Measurements from ENCODE around the gene KCNA10.

KCNA10 gene

GRCh38 chr1:110519125-110519810 is at the start of gene KCNA10:
Gene KCNA10 (minus strand): TSS chr1:110519175. CDS start chr1:110518787, 388 bp downstream.
- DNase-seq (ENCODE audit: low read depth) = no peak

DNA sequence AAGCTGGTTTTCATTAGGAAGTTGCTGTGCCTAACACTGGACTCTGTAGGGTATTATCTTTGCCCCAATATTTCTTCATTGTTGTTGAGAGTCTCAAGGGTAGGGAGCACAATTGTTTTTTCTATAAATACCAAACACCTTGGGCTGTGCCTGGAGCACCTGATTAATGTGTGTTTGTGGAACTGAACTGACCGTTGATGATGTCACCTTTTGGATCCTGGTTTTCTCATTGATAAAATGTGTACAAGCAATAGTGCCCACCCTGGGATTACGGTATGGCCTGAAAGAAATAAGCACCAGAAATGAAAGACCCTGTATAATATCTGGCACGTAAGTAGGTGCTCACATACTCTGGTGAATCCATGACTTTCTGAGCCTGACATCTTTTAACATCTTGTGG is 47.9 kb upstream of the KCNA10 start:
- no peak for DNase-seq (ENCODE audit: low read depth)

GRCh38 chr1:110565565-110565964 is 46.6 kb upstream of the KCNA10 start:
- no peak for DNase-seq (ENCODE audit: low read depth)

GRCh38 chr1:110563089-110563488 is 44.1 kb upstream of the KCNA10 start:
- no peak for DNase-seq (ENCODE audit: low read depth)

GRCh38 chr1:110561596-110561995 is 42.6 kb upstream of the KCNA10 start:
- no peak for DNase-seq (ENCODE audit: low read depth)

DNA sequence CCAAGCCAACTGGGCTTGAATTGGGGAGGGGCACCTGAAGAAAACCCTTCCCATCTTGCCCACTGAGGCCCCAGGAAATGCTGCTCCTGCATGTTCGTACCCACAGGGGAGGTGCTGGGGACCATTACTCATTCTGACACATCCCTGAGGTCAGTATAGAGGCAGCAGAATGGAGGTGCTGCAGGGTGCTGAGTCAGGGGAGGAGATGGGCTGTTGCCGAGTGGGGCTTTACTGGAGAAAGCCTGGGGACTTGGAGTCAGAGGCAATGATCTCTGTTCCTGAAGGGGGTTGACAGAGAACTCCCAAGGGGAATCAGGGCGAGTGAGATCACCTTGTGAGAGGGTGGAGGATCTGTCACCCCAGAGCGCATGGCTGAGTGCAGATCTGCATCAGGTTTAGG is 40.2 kb upstream of the KCNA10 start:
- no peak for DNase-seq (ENCODE audit: low read depth)

DNA sequence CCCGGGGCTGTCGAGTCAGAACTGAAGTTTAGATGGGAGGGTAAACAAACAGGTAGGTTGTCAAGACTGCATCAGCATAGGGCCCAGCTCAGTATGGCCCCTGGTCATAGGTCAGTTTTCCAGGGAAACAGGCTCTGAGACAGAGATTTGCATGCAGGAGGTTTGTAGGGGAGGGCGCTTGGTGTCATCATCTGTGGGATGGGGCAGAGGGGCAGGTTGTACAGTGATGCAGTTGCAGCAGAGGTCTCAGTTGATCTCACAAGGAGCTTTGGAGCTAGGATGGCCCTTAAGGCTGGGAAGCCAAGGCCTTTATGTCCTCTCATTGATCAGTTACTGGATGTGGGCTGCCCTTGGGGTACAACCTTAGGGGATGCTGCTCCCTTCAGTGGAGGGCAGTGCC is 38.5 kb upstream of the KCNA10 start:
- DNase-seq (ENCODE audit: low read depth) = no peak

GRCh38 chr1:110556471-110556807 is 37.5 kb upstream of the KCNA10 start:
- DNase-seq (ENCODE audit: low read depth) = no peak

GRCh38 chr1:110555807-110556470 is 37.0 kb upstream of the KCNA10 start:
- no peak for DNase-seq (ENCODE audit: low read depth)

GRCh38 chr1:110554871-110555801 is 36.2 kb upstream of the KCNA10 start:
- DNase-seq (ENCODE audit: low read depth) = peak; percentile 31

DNA sequence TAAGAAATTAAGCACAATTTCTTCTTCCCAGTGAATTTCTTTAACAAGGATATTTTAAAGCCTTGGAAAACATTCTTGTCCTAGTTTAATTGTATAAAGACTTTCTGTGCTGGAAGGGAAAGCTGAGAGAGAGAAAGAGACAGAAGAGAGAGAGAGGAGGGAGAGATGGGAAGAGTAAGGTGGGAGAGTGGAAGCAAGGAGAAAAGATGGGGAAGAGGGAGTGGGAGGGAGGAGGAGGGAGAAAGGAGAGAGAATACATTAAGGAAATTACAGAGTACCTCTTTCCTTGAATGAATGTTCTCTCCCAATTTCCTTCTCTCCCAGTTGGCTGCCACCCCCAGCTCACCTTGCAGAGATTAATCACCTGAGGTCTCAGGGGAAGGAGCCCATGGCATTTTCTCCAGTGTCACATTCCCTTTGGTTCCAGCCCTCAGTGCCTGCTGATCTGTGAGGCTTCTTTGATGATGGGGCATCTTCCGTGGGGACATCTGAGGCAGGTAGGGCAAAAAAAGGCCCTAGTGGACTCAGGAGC is 32.4 kb upstream of the KCNA10 start:
- DNase-seq (ENCODE audit: low read depth) = no peak

DNA sequence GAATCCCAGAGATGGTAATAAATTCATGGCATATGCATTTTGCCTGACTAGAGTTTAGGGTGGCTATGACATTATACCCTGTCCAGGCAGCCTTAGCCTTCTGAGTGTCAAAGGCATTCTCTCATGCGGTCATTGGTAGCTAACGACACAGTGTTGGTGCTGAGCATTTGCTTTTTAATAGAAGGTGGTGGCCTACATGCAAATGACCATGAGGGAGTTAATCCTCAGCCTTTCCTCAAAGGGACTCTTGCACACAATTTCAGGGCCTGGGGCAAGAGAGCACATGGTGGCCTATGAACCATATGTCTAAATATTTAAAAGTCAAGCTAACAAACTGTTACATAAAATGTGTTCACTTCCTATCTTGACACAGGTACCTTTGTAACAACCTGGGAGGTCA is 30.9 kb upstream of the KCNA10 start:
- no peak for DNase-seq (ENCODE audit: low read depth)

DNA sequence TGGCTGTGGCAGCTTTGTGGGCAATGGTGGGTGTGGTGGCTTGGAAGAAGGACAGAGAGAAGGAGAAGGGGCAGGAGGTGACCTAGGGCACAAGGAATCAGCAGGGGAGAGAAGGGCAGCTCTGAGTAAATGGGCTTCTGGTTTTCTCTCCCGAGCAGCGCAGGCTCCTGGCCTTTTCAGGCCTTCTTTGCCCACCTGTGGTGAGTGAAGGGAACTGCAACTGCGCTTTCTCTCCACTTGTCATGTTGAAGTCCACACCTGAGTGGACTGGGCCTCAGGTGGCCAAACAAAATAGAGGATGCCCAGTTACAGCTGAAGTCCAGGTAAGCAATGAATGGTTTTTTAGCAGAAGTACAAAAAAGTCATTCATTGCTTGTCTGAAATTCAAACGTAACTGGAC is 29.4 kb upstream of the KCNA10 start:
- no peak for DNase-seq (ENCODE audit: low read depth)

DNA sequence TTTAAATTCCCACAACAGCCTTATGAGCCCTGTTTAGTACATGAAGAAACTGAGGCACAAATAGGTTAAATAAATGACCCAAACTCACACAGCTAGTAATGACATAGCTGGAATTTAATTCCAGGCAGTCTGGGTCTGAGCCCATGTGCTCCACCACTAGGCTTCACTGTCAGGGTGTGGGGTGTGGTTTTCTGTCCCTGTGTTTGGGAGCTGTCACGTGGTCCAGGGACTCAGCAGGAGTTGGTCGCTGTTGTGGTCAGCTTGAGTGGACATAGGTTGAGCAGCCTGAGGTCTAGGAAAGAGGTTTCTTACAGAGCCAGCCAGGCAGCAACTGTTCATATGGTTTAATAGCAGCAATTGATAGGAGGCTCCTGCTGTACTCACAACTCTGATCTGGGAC is 28.0 kb upstream of the KCNA10 start:
- DNase-seq (ENCODE audit: low read depth) = no peak

GRCh38 chr1:110545492-110545891 is 26.5 kb upstream of the KCNA10 start:
- no peak for DNase-seq (ENCODE audit: low read depth)

DNA sequence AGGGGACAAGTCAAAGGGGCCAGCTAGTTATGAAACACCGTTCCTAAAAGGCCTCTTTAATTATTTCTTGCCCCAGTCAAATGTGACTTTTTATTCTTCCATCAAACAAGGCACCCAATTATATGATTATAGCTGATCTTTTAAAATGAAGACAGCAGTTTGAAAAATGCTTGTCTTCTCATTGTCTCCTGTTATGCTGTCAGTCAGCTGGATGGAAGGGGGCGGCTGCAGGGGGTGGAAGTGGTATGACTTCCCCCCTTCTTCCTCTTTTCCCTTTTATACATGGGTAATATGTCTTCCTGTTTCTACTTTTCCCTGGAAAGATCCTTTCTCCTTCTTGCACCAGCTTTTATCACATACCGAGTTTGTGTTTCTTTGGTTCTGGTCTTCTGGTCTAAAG is 25.8 kb upstream of the KCNA10 start:
- no peak for DNase-seq (ENCODE audit: low read depth)

- no peak for DNase-seq (ENCODE audit: low read depth)
Measured at GRCh38 chr1:110542725-110543124, 23.8 kb upstream of the KCNA10 start.

- no peak for DNase-seq (ENCODE audit: low read depth)
Measured at GRCh38 chr1:110541906-110542395, 23.0 kb upstream of the KCNA10 start.

GRCh38 chr1:110540891-110541685 is 22.1 kb upstream of the KCNA10 start:
- no peak for DNase-seq (ENCODE audit: low read depth)

DNA sequence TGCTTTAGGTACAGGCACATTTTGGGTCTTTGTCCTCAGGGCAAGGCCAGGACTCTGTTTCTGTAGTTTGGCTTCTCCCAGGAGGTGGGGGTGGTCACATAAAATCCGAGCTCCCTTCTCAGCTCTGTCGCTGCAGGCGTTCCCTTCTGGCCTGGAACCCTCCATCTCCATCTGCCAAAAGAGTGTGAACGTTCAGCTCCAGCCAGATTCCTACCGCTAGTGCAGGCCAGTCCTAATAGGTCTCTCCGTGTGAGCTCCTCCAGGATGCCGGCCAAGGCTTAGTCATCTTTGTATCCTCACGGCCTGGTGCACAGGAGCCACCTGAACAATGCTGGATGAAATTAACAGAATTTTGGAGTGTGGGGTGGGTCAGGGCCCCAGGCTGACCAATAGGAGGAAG is 19.9 kb upstream of the KCNA10 start:
- DNase-seq (ENCODE audit: low read depth) = no peak

DNA sequence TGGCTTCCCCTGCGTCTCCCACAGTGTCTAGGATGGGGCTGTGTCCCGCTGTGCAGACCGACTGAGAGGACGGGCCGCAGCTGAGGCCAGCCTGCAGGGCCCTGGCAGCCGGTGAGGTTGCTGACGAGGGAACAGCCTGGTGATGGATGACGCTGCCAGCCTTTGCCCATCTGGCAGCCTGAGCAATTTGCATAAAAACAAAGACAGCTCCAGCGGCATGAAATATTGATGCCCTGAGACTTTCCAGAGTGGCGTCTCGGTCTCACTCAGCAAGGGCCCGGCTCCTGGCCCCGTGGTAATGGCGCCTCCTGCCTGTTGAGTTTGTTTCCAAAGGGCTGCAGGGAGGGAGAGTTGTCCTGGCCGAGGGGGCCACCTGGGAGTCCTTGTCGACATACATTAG is 19.1 kb upstream of the KCNA10 start:
- DNase-seq (ENCODE audit: low read depth) = no peak

GRCh38 chr1:110535985-110536384 is 17.0 kb upstream of the KCNA10 start:
- DNase-seq (ENCODE audit: low read depth) = no peak

Measured in stimulated activated CD8-positive, alpha-beta memory T cell treated with anti-CD3 and anti-CD28 coated beads, Interleukin-15, amount 100 ng/mL, for 24 hours (primary cell).